SIG-M5 treated with dmso at 0.1 percent for 504 hours (cell line): Measurements from ENCODE around the gene BRD2.
A peak's percentile ranks its signal among the peaks of the same experiment; 100 is the strongest.

Experiments used
- DNase-seq: peaks from one replicate; lab custom pipeline; 2025; ENCODE audit not compliant: unreplicated experiment; lab: John Stamatoyannopoulos, UW

Gene BRD2

GRCh38 chr6:32971242-32971580, 2.8 kb downstream of the BRD2 start:
- DNase-seq: no peak

GRCh38 chr6:32971581-32972352, 3.4 kb downstream of the BRD2 start:
- peak; percentile 97 for DNase-seq

- peak; percentile 91 for DNase-seq
Measured at GRCh38 chr6:32972353-32973143, 4.2 kb downstream of the BRD2 start.

- no peak for DNase-seq
Measured at GRCh38 chr6:32973144-32974015, 5.0 kb downstream of the BRD2 start.

- peak; percentile 67 for DNase-seq
Measured at GRCh38 chr6:32974016-32974333, 5.6 kb downstream of the BRD2 start.

GRCh38 chr6:32974541-32975308, 6.3 kb downstream of the BRD2 start:
- DNase-seq: no peak

- no peak for DNase-seq
Measured at GRCh38 chr6:32975886-32976285, 7.5 kb downstream of the BRD2 start.

- no peak for DNase-seq
Measured at GRCh38 chr6:32976334-32977069, 8.1 kb downstream of the BRD2 start.

- no peak for DNase-seq
Measured at GRCh38 chr6:32977272-32977952, 9.0 kb downstream of the BRD2 start.

- peak; percentile 7 for DNase-seq
Measured at GRCh38 chr6:32977953-32978324, 9.5 kb downstream of the BRD2 start.

- no peak for DNase-seq
Measured at GRCh38 chr6:32979720-32980487, 11.5 kb downstream of the BRD2 start.

GRCh38 chr6:32980488-32981038, 12.2 kb downstream of the BRD2 start:
- DNase-seq: no peak

GRCh38 chr6:32982084-32982701, 13.8 kb downstream of the BRD2 start:
- peak; percentile 36 for DNase-seq

- no peak for DNase-seq
Measured at GRCh38 chr6:32982702-32983492, 14.5 kb downstream of the BRD2 start.

GRCh38 chr6:32983493-32983848, 15.1 kb downstream of the BRD2 start:
- no peak for DNase-seq

GRCh38 chr6:32983964-32984621, 15.7 kb downstream of the BRD2 start:
- no peak for DNase-seq
